Measurements from ENCODE around the gene BMP4. TPM values are rescaled to one million over a fixed set of nuclear protein-coding genes. Genes with fewer than 3 reads are reported as not detected.

BMP4 gene
- total and polyA plus RNA-seq, 2 of the 13 experiments (the other 11 are each of a cell fraction or from before 2014, with no cell fraction given), result 56.4 to 169 TPM

DNA sequence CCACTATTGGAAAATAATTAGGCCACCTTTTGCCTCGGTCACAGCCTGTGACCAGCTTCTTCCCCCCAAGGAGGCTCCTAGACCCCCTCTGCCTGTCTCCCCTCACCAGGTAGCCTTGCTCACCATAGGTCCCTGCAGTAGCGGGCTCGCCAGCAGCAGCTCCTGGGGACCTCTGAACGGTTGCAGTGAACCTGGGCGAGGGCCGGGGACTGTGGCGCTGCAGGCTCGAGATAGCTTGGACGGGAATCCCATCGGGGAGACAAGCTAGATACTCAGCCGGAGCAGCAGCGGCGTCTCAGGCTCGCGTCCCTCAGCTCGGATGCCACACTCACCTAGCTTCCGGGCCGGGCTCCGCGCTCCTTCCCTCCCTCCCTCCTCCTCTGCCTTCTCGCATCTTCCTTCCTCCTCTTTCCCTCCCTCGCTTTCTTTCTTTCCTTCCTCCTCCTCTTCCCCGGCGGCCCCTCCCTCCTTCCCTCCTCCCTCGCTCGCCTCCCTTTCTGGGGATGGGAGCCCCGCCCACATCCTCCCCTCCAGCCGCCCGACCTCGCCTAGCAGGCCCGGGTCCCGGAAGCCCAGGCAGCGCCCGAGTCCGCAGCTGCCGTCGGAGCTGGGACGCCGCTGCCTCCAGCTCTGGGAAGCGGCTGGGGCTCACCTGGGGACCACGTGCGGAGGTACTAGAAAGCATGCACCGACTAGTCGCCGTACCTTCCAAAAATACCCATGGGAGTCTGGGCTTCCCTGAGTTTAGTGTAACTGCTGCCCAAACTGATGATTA is at the start of gene BMP4 (continued):
- TF ChIP-seq, protein P1, sequence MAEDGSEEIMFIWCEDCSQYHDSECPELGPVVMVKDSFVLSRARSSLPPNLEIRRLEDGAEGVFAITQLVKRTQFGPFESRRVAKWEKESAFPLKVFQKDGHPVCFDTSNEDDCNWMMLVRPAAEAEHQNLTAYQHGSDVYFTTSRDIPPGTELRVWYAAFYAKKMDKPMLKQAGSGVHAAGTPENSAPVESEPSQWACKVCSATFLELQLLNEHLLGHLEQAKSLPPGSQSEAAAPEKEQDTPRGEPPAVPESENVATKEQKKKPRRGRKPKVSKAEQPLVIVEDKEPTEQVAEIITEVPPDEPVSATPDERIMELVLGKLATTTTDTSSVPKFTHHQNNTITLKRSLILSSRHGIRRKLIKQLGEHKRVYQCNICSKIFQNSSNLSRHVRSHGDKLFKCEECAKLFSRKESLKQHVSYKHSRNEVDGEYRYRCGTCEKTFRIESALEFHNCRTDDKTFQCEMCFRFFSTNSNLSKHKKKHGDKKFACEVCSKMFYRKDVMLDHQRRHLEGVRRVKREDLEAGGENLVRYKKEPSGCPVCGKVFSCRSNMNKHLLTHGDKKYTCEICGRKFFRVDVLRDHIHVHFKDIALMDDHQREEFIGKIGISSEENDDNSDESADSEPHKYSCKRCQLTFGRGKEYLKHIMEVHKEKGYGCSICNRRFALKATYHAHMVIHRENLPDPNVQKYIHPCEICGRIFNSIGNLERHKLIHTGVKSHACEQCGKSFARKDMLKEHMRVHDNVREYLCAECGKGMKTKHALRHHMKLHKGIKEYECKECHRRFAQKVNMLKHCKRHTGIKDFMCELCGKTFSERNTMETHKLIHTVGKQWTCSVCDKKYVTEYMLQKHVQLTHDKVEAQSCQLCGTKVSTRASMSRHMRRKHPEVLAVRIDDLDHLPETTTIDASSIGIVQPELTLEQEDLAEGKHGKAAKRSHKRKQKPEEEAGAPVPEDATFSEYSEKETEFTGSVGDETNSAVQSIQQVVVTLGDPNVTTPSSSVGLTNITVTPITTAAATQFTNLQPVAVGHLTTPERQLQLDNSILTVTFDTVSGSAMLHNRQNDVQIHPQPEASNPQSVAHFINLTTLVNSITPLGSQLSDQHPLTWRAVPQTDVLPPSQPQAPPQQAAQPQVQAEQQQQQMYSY (CRISPR knock-in tag; IDR thresholded peaks at IDR 0.05), result peak; percentile 64; the same call in 1 of the 2 replicates
- TF ChIP-seq, protein P2, sequence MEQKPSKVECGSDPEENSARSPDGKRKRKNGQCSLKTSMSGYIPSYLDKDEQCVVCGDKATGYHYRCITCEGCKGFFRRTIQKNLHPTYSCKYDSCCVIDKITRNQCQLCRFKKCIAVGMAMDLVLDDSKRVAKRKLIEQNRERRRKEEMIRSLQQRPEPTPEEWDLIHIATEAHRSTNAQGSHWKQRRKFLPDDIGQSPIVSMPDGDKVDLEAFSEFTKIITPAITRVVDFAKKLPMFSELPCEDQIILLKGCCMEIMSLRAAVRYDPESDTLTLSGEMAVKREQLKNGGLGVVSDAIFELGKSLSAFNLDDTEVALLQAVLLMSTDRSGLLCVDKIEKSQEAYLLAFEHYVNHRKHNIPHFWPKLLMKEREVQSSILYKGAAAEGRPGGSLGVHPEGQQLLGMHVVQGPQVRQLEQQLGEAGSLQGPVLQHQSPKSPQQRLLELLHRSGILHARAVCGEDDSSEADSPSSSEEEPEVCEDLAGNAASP (CRISPR knock-in tag; IDR thresholded peaks at IDR 0.05; ENCODE audit: borderline replicate concordance), result peak; percentile 36; the same call in 1 of the 2 replicates
- no peak for TF ChIP-seq HNF4G (IDR thresholded peaks at IDR 0.05; ENCODE audit: borderline replicate concordance, low read depth, low read length)
- TF ChIP-seq HNF4G (CRISPR knock-in tag; IDR thresholded peaks at IDR 0.05; ENCODE audit: borderline replicate concordance, low read depth), result no peak
- TF ChIP-seq BRCA1 (CRISPR knock-in tag; IDR thresholded peaks at IDR 0.05), result peak; percentile 51; the same call in 1 of the 2 replicates
- no peak for TF ChIP-seq HMG20B (CRISPR knock-in tag; conservative IDR thresholded peaks at IDR 0.05)
- TF ChIP-seq, protein P3, sequence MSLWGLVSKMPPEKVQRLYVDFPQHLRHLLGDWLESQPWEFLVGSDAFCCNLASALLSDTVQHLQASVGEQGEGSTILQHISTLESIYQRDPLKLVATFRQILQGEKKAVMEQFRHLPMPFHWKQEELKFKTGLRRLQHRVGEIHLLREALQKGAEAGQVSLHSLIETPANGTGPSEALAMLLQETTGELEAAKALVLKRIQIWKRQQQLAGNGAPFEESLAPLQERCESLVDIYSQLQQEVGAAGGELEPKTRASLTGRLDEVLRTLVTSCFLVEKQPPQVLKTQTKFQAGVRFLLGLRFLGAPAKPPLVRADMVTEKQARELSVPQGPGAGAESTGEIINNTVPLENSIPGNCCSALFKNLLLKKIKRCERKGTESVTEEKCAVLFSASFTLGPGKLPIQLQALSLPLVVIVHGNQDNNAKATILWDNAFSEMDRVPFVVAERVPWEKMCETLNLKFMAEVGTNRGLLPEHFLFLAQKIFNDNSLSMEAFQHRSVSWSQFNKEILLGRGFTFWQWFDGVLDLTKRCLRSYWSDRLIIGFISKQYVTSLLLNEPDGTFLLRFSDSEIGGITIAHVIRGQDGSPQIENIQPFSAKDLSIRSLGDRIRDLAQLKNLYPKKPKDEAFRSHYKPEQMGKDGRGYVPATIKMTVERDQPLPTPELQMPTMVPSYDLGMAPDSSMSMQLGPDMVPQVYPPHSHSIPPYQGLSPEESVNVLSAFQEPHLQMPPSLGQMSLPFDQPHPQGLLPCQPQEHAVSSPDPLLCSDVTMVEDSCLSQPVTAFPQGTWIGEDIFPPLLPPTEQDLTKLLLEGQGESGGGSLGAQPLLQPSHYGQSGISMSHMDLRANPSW (CRISPR knock-in tag; IDR thresholded peaks at IDR 0.05; ENCODE audit: borderline replicate concordance), result no peak
- TF ChIP-seq, protein P4, sequence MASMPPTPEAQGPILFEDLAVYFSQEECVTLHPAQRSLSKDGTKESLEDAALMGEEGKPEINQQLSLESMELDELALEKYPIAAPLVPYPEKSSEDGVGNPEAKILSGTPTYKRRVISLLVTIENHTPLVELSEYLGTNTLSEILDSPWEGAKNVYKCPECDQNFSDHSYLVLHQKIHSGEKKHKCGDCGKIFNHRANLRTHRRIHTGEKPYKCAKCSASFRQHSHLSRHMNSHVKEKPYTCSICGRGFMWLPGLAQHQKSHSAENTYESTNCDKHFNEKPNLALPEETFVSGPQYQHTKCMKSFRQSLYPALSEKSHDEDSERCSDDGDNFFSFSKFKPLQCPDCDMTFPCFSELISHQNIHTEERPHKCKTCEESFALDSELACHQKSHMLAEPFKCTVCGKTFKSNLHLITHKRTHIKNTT (CRISPR knock-in tag; IDR thresholded peaks at IDR 0.05), result no peak
- peak; percentile 87 for TF ChIP-seq ZNF878 (CRISPR knock-in tag; IDR thresholded peaks at IDR 0.05)
- TF ChIP-seq RAD21 (CRISPR knock-in tag; IDR thresholded peaks at IDR 0.05), result peak; percentile 50; the same call in 1 of the 2 replicates
- TF ChIP-seq, protein P5, sequence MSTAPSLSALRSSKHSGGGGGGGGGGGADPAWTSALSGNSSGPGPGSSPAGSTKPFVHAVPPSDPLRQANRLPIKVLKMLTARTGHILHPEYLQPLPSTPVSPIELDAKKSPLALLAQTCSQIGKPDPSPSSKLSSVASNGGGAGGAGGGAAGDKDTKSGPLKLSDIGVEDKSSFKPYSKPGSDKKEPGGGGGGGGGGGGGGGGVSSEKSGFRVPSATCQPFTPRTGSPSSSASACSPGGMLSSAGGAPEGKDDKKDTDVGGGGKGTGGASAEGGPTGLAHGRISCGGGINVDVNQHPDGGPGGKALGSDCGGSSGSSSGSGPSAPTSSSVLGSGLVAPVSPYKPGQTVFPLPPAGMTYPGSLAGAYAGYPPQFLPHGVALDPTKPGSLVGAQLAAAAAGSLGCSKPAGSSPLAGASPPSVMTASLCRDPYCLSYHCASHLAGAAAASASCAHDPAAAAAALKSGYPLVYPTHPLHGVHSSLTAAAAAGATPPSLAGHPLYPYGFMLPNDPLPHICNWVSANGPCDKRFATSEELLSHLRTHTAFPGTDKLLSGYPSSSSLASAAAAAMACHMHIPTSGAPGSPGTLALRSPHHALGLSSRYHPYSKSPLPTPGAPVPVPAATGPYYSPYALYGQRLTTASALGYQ (CRISPR knock-in tag; IDR thresholded peaks at IDR 0.05), result peak; percentile 56; the same call in 1 of the 2 replicates
- no peak for TF ChIP-seq TRIM24 (CRISPR knock-in tag; IDR thresholded peaks at IDR 0.05)
- TF ChIP-seq, protein P6, sequence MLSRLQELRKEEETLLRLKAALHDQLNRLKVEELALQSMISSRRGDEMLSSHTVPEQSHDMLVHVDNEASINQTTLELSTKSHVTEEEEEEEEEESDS (CRISPR knock-in tag; IDR thresholded peaks at IDR 0.05; ENCODE audit: borderline replicate concordance), result peak; percentile 74; the same call in 1 of the 2 replicates
- TF ChIP-seq, protein P7, sequence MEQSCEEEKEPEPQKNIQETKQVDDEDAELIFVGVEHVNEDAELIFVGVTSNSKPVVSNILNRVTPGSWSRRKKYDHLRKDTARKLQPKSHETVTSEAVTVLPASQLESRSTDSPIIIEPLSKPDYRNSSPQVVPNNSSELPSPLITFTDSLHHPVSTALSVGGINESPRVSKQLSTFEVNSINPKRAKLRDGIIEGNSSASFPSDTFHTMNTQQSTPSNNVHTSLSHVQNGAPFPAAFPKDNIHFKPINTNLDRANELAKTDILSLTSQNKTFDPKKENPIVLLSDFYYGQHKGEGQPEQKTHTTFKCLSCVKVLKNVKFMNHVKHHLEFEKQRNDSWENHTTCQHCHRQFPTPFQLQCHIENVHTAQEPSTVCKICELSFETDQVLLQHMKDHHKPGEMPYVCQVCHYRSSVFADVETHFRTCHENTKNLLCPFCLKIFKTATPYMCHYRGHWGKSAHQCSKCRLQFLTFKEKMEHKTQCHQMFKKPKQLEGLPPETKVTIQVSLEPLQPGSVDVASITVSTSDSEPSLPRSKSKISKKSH (CRISPR knock-in tag; IDR thresholded peaks at IDR 0.05; ENCODE audit: borderline replicate concordance), result peak; percentile 43; the same call in 1 of the 2 replicates
- no peak for TF ChIP-seq ARNT (IDR thresholded peaks at IDR 0.05)

Data from HepG2 (cell line).